ENCODE measurements around the gene FCSK.

FCSK gene

DNA sequence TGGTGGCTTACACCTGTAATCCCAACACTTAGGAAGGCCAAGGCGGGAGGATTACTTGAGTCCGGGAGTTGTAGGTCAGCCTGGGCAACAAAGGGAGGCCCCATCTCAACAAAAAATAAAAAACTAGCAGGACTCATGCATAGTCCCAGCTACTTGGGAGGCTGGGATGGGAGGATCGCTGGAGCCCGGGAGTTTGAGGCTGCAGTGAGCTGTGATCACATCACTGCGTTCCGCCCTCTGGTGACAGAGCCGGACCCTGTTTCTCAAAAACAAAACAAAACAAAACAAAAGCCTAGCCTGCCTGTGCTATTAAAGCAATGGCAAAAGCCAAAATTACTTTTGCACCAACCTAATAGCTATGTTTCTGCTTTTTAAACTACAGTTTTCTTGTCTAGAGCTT, 1.5 kb downstream of the FCSK start:
- no peak for DNase-seq (ENCODE audit: low read depth)

DNA sequence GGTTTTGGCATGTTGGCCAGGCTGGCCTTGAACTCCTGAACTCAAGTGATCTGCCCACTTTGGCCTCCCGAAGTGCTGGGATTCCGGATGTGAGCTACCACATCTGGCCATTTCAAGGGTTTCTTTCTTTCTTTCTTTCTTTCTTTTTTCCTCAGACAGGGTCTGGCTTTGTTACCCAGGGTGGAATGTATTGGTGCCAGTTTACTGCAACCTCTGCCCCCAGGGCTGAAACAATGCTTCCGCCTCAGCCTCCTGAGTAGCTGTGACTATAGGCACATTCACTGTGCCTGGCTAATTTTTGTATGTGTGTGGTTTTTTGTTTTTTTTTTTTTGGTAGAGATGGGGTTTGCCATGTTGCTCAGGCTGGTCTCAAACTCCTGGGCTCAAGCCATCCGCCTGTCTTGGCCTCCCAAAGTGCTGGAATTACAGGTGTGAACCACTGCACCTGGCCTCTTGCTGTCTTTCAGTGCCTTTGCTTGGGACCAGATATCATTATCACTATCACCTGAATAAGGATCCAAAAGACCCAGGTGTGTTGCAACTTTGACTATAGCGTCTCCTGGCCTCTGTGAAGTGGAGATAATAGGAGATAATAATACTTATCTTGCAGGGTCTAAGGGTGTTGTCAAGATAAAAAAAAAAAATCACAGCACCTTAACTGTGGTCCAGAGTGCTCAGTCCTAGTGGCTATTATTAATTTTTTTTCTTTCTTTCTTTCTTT, 3.2 kb downstream of the FCSK start:
- no peak for DNase-seq (ENCODE audit: low read depth)

- DNase-seq (ENCODE audit: low read depth) = no peak
Observed at GRCh38 chr16:70460737-70461261, 6.4 kb downstream of the FCSK start.

DNA sequence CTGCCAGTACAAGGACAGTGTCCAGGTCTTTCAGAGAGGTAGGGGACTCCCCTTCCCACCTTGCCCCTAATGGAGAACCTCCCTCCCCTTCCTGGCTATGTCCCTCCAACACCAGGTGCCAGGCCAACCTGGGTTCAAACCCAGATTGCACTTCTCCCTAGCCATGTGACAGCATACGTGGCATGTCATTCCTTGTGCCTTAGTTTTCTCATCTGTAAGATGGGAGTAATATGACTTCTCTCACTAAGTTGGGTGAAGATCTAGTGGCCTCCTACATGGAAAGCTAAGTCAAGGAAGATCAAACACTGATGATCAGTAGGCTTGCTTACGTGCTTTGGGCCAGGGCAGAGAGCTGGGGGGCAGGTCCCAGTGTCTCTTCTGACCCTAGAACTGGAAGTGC, 8.8 kb downstream of the FCSK start:
- no peak for DNase-seq (ENCODE audit: low read depth)

- no peak for DNase-seq (ENCODE audit: low read depth)
Observed at GRCh38 chr16:70465999-70466804, 11.8 kb downstream of the FCSK start.

DNA sequence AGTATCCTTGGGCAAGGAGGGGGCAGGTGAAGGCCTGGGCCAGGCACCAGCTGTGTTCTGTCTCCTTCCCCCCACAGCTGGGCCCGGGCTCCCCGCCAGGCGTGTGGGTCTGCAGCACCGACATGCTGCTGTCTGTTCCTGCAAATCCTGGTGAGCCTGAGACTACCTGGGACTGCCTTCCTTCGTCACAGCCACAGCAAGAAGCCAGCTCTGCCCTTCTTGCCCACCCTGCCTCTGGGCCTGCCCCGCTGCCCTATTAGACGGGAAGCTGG, 12.3 kb downstream of the FCSK start:
- DNase-seq (ENCODE audit: low read depth) = no peak

DNA sequence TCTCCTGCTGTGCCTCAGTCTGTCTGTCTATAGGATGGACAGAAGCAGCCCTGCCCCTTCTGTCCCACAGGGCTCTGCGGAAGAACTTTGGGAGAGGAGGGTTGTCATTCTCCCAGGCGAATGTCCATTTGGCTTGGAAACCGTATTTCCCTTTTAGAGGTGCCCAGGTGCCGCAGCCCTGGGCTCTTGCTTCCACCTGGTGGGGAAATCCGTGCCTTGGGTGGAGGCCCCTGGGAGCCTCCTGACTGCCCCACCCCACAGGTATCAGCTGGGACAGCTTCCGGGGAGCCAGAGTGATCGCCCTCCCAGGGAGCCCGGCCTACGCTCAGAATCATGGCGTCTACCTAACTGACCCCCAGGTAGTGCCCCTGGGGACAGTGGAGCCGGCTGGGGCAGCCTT, 12.7 kb downstream of the FCSK start:
- no peak for DNase-seq (ENCODE audit: low read depth)

DNA sequence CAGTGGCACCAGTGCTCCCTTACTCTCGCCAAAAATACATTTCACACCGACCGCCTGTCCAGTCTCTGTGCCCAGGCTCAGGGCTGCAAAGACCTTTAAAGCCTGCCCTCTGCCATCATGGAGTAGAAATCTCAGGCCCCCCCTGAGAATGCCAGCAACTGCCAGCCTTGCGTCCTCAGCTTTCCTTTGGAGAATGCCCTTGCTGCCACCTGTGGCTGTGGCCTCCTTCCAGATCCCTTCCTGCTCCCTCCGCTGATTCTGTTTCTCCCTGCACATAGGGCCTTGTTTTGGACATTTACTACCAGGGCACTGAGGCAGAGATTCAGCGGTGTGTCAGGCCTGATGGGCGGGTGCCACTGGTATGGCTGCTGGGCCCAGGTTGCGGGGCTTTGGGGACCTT, 13.2 kb downstream of the FCSK start:
- DNase-seq (ENCODE audit: low read depth) = no peak

- DNase-seq (ENCODE audit: low read depth) = no peak
Observed at GRCh38 chr16:70468776-70469525, 14.6 kb downstream of the FCSK start.

DNA sequence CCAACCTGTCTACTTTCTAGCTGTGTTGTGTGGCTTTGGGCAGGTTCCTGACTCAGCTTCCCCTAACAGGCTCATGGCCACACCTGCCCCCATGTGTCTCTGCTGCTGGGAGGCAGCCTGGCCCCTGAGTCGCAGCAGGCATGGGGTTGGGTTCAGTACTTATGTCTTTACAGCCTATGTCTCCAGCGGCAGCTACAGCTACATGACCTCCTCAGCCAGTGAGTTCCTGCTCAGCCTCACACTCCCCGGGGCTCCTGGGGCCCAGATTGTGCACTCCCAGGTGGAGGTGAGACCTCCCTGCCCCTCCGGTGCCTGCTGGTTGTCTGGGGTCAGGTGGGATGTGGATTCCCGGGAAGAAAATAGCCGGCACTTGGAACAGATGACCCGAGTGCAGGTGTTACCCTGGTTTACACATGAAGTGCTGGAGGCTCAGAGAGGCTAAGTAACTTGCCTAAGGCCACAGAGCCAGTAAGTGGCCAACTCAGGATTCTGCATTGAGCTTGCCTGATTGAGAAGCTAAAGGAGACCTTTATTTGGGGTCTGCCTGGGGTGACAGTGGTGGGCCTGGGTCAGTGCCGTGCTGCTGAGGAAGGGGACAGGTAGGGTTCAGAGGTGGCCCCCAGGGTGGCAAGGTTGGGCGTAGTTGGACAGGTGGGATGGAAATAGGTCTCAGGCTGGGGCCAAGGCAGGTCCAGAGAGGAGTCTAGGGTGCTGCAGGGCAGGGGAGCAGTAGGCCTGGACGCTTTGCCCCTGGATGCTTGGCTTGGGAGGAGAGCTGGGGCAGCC, 15.9 kb downstream of the FCSK start:
- DNase-seq (ENCODE audit: low read depth) = no peak

DNA sequence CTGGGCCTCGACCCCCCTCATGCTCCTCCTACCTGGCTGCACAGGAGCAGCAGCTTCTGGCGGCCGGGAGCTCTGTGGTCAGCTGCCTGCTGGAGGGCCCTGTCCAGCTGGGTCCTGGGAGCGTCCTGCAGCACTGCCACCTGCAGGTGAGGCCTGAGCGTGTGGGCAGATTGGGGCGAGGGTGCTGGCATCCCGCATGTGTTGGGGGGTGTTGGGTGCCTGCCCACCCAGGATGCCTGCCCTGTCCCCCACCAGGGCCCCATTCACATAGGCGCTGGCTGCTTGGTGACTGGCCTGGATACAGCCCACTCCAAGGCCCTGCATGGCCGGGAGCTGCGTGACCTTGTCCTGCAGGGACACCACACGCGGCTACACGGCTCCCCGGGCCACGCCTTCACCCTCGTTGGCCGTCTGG, 16.5 kb downstream of the FCSK start:
- no peak for DNase-seq (ENCODE audit: low read depth)

GRCh38 chr16:70472786-70473433, 18.5 kb downstream of the FCSK start:
- no peak for DNase-seq (ENCODE audit: low read depth)

GRCh38 chr16:70473446-70474319, 19.3 kb downstream of the FCSK start:
- DNase-seq (ENCODE audit: low read depth) = no peak

- no peak for DNase-seq (ENCODE audit: low read depth)
Observed at GRCh38 chr16:70474320-70475053, 20.1 kb downstream of the FCSK start.

GRCh38 chr16:70475054-70475871, 20.9 kb downstream of the FCSK start:
- DNase-seq (ENCODE audit: low read depth) = no peak

- DNase-seq (ENCODE audit: low read depth) = peak; percentile 52
Observed at GRCh38 chr16:70476272-70477020, 22.1 kb downstream of the FCSK start.

GRCh38 chr16:70478169-70478568, 23.8 kb downstream of the FCSK start:
- DNase-seq (ENCODE audit: low read depth) = no peak

DNA sequence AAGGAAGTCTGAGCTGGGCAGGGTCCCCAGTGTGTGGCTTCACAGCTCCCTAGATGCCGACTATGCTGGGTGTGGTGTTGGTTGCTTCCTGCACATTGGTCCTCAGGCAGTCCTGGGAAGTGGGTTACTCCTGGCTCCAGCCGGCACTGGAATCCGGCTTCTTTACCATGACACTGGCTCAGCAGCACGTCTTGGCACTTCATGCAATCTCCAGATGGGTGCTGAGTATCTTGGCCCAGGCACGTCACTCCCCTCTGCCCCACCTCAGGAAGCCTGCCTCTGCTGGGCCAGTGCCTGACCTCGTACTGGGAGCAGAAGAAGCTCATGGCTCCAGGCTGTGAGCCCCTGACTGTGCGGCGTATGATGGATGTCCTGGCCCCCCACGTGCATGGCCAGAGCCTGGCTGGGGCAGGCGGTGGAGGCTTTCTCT, 24.5 kb downstream of the FCSK start:
- DNase-seq (ENCODE audit: low read depth) = no peak

Data from HS-5 (cell line).